ENCODE data around the gene FSHB. TPM values are rescaled to one million over a fixed set of nuclear protein-coding genes. Genes with fewer than 3 reads are reported as not detected.

Gene FSHB
- total and polyA plus RNA-seq, 2 of the 8 experiments (the other 6 are each of a cell fraction or from before 2014, with no cell fraction given), result not detected

DNA sequence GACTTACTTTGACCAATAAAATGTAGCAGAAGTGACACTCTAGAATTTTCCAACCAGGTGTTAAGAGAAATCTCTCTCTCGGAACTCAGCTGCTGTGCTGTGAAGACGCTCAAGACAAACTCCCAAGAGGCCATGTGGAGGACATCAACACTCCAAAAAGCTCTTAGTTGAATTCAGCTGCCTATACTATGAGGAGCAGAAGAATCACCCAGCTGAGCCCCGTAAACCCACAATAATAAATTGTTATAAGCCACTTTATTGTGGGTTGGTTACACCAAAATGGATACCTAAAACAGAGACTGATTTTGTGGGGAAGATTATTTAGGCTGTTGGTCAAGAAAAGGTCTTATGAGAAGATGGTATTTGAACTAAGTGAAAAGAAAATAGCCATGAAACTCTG is 44.1 kb upstream of the FSHB start (continued):
- TF ChIP-seq, protein P1, sequence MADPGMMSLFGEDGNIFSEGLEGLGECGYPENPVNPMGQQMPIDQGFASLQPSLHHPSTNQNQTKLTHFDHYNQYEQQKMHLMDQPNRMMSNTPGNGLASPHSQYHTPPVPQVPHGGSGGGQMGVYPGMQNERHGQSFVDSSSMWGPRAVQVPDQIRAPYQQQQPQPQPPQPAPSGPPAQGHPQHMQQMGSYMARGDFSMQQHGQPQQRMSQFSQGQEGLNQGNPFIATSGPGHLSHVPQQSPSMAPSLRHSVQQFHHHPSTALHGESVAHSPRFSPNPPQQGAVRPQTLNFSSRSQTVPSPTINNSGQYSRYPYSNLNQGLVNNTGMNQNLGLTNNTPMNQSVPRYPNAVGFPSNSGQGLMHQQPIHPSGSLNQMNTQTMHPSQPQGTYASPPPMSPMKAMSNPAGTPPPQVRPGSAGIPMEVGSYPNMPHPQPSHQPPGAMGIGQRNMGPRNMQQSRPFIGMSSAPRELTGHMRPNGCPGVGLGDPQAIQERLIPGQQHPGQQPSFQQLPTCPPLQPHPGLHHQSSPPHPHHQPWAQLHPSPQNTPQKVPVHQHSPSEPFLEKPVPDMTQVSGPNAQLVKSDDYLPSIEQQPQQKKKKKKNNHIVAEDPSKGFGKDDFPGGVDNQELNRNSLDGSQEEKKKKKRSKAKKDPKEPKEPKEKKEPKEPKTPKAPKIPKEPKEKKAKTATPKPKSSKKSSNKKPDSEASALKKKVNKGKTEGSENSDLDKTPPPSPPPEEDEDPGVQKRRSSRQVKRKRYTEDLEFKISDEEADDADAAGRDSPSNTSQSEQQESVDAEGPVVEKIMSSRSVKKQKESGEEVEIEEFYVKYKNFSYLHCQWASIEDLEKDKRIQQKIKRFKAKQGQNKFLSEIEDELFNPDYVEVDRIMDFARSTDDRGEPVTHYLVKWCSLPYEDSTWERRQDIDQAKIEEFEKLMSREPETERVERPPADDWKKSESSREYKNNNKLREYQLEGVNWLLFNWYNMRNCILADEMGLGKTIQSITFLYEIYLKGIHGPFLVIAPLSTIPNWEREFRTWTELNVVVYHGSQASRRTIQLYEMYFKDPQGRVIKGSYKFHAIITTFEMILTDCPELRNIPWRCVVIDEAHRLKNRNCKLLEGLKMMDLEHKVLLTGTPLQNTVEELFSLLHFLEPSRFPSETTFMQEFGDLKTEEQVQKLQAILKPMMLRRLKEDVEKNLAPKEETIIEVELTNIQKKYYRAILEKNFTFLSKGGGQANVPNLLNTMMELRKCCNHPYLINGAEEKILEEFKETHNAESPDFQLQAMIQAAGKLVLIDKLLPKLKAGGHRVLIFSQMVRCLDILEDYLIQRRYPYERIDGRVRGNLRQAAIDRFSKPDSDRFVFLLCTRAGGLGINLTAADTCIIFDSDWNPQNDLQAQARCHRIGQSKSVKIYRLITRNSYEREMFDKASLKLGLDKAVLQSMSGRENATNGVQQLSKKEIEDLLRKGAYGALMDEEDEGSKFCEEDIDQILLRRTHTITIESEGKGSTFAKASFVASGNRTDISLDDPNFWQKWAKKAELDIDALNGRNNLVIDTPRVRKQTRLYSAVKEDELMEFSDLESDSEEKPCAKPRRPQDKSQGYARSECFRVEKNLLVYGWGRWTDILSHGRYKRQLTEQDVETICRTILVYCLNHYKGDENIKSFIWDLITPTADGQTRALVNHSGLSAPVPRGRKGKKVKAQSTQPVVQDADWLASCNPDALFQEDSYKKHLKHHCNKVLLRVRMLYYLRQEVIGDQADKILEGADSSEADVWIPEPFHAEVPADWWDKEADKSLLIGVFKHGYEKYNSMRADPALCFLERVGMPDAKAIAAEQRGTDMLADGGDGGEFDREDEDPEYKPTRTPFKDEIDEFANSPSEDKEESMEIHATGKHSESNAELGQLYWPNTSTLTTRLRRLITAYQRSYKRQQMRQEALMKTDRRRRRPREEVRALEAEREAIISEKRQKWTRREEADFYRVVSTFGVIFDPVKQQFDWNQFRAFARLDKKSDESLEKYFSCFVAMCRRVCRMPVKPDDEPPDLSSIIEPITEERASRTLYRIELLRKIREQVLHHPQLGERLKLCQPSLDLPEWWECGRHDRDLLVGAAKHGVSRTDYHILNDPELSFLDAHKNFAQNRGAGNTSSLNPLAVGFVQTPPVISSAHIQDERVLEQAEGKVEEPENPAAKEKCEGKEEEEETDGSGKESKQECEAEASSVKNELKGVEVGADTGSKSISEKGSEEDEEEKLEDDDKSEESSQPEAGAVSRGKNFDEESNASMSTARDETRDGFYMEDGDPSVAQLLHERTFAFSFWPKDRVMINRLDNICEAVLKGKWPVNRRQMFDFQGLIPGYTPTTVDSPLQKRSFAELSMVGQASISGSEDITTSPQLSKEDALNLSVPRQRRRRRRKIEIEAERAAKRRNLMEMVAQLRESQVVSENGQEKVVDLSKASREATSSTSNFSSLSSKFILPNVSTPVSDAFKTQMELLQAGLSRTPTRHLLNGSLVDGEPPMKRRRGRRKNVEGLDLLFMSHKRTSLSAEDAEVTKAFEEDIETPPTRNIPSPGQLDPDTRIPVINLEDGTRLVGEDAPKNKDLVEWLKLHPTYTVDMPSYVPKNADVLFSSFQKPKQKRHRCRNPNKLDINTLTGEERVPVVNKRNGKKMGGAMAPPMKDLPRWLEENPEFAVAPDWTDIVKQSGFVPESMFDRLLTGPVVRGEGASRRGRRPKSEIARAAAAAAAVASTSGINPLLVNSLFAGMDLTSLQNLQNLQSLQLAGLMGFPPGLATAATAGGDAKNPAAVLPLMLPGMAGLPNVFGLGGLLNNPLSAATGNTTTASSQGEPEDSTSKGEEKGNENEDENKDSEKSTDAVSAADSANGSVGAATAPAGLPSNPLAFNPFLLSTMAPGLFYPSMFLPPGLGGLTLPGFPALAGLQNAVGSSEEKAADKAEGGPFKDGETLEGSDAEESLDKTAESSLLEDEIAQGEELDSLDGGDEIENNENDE (IDR thresholded peaks at IDR 0.05; ENCODE audit: insufficient replicate concordance, low read length), result no peak
- TF ChIP-seq KDM5A (IDR thresholded peaks at IDR 0.05; ENCODE audit: low read length) (no peak), SRF (IDR thresholded peaks at IDR 0.05; ENCODE audit: low read depth, low read length) (no peak), SIN3A (conservative IDR thresholded peaks at IDR 0.05 in 1 of 2, IDR thresholded peaks at IDR 0.05 in 1 of 2; ENCODE audit: low read depth in 1 of 2, low read length in 2 of 2) (no peak), SIX5 (IDR thresholded peaks at IDR 0.05; ENCODE audit: low read depth, low read length) (no peak), EP300 (IDR thresholded peaks at IDR 0.05; ENCODE audit: borderline replicate concordance in 1 of 2, low read depth in 2 of 2, low read length in 2 of 2) (no peak), POLR2AphosphoS5 (IDR thresholded peaks at IDR 0.05; ENCODE audit: low read depth, low read length) (no peak), NRF1 (IDR thresholded peaks at IDR 0.05; ENCODE audit: low read depth, low read length) (no peak), RNF2 (IDR thresholded peaks at IDR 0.05; ENCODE audit: borderline replicate concordance, low read depth, low read length, missing control alignments, poor library complexity, severe bottlenecking) (no peak)

Data from H1 (cell line).